H1 (cell line): ENCODE results near the gene SCAND1. TPM values are rescaled to one million over a fixed set of nuclear protein-coding genes. Genes with fewer than 3 reads are reported as not detected.

ENCODE experiments used
- polyA plus RNA-seq, 7 experiments: library from polyadenylated mRNA; depleted of rRNA in 3 of 7; stranded (reverse) in 5 of 7; unstranded in 2 of 7; fragments of >200 nt in 5 of 7; fragments of 200-250 nt in 2 of 7; gene quantifications; 1 replicate in 5 of 7; 2 replicates in 1 of 7; 4 replicates in 1 of 7; pipeline versions ENCODE4 v1.2.1 to v1.2.3, GENCODE V29; 2011 to 2013; ENCODE audit warnings: missing spikeins in 2 of 7, mixed read lengths in 2 of 7
- total RNA-seq: library from RNA; stranded (reverse); fragmentation: NEBNext Ultra II Directional; extraction: Animal tissue kit (Norgen Biotek cat#: 25700); gene quantifications from 2 replicates; pipeline ENCODE4 v1.2.1, GENCODE V29; 2021
- TF ChIP-seq, protein P1 (sequence below): IDR thresholded peaks from 2 replicates; pipeline ENCODE4 v1.6.1; 2011; ENCODE audit warnings: low read depth, mild to moderate bottlenecking, low read length; ENCODE audit not compliant: insufficient read depth

SCAND1 gene
- total and polyA plus RNA-seq, 2 of the 8 experiments (the other 6 are each of a cell fraction or from before 2014, with no cell fraction given), result 73.1 to 83.7 TPM

DNA sequence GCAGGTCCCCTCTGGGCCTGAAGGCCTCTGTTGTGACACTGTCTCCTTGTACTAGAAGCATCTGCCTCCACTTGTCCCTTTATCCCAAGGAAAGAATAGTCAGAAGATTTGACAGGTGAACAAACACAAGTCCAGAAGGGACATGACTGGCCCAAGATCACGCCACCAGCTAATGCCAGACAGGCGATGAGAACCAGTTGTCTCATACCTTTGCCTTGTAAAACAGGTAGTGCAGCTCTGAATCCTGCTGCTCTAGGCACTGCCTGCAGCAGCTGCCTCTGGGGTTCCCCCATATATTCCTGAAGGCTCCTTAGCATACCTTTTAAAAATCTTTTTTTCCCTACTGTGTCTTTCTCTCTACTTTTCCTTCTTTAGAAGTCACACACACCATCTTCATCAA is 25.0 kb downstream of the SCAND1 start (continued):
- TF ChIP-seq, protein P1, sequence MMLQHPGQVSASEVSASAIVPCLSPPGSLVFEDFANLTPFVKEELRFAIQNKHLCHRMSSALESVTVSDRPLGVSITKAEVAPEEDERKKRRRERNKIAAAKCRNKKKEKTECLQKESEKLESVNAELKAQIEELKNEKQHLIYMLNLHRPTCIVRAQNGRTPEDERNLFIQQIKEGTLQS, result no peak
